Activated T-helper 9 cell treated with anti-CD3 and anti-CD28 coated beads, Interleukin-2, amount 50 U/mL, for 16 hours (primary cell): ENCODE measurements around the gene WIZ.
"Not testable (repeated sequence)": the region's sequence is repeated elsewhere in the genome, so short reads cannot be mapped to it uniquely, and the experiment has no call there.

Source experiments
- DNase-seq: peaks from one replicate; pipeline ENCODE4 v3.0.0-alpha.2; 2020; ENCODE audit warnings: low read depth

Gene WIZ, protein sequence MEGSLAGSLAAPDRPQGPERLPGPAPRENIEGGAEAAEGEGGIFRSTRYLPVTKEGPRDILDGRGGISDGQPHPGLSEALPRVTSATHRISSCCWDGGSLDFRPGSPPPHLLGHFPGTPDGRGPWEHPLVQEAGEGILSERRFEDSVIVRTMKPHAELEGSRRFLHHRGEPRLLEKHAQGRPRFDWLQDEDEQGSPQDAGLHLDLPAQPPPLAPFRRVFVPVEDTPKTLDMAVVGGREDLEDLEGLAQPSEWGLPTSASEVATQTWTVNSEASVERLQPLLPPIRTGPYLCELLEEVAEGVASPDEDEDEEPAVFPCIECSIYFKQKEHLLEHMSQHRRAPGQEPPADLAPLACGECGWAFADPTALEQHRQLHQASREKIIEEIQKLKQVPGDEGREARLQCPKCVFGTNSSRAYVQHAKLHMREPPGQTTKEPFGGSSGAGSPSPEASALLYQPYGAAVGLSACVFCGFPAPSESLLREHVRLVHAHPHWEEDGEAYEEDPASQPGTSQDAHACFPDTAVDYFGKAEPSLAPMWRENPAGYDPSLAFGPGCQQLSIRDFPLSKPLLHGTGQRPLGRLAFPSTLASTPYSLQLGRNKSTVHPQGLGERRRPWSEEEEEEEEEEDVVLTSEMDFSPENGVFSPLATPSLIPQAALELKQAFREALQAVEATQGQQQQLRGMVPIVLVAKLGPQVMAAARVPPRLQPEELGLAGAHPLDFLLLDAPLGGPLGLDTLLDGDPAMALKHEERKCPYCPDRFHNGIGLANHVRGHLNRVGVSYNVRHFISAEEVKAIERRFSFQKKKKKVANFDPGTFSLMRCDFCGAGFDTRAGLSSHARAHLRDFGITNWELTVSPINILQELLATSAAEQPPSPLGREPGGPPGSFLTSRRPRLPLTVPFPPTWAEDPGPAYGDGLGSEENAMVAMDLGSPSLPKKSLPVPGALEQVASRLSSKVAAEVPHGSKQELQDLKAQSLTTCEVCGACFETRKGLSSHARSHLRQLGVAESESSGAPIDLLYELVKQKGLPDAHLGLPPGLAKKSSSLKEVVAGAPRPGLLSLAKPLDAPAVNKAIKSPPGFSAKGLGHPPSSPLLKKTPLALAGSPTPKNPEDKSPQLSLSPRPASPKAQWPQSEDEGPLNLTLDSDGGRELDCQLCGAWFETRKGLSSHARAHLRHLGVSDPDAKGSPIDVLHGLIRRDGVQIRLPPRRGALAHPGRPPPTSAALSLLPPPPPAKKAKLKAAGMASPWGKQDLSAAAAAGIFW (N-terminal part only)

GRCh38 chr19:15449620-15450527 lies at the start of gene WIZ:
WIZ (minus strand) TSS chr19:15449956; CDS start chr19:15448307, 1,649 bp downstream.
- peak; percentile 75 for DNase-seq

- DNase-seq = no peak
These were observed 49.2 kb upstream of the WIZ start for GRCh38 chr19:15498910-15499309.

DNA sequence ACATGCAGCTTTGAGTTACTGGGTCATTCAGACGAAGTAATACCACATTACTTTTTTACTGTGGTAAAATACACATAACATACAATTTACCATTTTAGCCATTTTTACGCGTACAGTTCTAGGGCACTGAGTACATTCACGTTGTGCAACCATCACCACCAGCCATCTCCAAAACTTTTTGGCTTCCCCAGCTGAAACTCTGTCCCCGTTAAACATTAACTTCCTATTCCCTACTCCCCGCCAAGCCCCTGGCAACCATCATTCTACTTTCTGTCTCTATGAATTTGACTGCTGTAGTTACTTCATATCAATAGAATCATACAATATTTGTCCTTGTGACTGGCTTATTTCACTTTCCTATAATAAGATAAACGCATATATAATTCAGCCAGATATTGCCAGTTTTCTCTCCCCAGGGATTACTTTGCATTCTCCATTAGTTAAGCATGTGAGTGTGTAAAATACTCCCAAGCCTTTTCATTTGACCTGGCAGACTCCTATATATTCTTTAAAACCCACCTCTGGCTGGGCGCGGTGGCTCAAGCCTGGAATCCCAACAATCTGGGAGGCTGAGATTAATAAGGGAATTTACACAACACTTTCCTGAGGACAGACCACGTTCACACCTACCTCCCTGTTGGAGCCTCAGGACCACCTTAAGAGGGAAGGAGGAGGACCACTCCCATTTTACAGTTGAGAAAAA lies 48.6 kb upstream of the WIZ start:
- no peak for DNase-seq

DNA sequence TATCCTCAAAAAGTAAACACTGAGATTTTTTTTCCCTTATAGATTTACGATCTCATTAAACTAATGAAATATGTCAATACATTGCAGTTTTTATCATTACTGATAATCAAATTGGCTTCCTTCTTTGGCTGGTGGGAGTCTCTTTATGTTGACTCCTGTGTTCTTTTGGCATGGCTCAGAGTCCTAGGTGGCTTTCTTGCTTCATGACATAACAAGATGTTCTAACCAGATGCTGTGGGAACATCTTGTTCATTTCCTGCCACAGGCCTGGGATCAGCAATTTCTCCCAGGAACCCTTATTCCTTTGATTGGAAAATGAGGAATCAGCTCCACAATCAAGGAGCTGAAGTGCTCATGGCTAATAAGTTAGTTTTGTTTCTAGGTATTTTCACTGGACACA lies 45.4 kb upstream of the WIZ start:
- no peak for DNase-seq

- no peak for DNase-seq
These were observed 38.9 kb upstream of the WIZ start for GRCh38 chr19:15488489-15489226.

DNA sequence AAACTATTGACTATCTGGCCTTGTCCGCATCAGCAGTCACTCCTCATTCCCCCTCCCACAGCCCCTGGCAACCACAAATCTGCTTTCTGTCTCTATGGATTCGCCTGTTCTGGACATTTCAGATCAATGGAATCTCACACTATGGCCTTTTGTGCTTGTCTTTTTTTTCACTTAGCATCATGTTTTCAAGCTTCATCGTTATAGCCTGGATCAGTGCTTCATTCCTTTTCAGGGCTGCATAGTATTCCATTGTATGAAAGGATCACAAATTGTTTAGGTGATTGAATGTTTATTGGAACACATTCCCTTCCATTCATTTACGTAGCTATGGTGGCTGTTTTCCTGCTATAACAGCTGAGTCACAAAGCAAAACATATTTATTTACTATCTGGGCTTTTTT lies 37.3 kb upstream of the WIZ start:
- no peak for DNase-seq

DNA sequence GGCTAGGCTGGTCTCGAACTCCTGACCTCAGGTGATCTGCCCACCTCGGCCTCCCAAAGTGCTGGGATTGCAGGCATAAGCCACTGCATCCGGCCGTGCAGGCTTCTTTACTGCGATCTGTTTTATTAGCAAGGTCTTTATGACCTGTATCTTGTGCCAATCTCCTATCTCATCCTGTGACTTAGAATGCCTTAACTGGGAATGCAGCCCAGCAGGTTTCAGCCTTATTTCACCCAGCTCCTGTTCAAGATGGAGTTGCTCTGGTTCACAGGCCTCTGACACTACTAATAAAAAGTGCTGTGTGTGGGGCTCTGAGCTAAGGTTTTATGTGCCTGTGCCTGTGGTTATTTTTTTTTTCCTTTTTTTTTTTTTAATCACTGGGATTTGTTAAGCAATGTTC lies 36.0 kb upstream of the WIZ start:
- DNase-seq = not testable (repeated sequence)

DNA sequence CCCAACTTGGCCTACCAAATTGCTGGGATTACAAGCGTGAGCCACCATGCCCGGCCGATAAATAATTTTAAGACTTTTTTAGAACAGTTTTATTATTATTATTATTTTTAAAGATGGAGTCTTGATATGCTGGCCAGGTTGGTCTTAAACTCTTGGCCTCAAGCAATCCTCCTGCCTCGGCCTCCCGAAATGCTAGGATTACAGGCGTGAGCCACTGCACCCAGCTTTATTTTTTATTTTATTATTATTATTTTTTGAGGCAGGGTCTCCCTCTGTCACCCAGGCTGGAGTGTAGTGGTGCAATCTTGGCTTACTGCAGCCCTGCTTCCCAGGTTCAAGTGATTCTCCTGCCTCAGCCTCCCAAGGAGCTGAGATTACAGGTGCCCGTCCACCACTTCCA lies 31.2 kb upstream of the WIZ start:
- DNase-seq = not testable (repeated sequence)

GRCh38 chr19:15479391-15480345 lies 29.9 kb upstream of the WIZ start, which contains the start of gene PGLYRP2:
PGLYRP2 (minus strand) TSS chr19:15479501; CDS start chr19:15479371, 130 bp downstream.
- no peak for DNase-seq

DNA sequence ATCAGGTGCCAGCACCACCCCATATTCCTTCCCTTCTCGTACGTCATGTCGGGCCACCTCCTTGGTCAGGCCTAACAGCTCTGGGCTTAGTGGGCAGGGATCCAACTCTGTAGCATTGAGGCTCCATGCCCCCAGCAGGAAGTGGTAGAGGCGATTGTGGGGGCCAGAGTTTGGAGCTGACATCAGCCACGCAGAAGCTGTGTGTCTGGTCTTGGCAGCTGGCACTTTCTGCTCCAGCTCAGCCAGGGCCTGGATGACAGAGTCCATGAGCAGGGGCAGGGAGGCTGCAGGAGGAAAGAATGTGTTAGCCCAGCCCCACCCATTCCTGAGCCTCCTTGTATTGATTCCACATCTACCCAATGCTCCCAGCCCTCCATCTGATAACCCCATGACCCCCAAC lies 26.6 kb upstream of the WIZ start:
- DNase-seq = no peak

GRCh38 chr19:15475611-15476010 lies 25.9 kb upstream of the WIZ start:
- DNase-seq = no peak

DNA sequence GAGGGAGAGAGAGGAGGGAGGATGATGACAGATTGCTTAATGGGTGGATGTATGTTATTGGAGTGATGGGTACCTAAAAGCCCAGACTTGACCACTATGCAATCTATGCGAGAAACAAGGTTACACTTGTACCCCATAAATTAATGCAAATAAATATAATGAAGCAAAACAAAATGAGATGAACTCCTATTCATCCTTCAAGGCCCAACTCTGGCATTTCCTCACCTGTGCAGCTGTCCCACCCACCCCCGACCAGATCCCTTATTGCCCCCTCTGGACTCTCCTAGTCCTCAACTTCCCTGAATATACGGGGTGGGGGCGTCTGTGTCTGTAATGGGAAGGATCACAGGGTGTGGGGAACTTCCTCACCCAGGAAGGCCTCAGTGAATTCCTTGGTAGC lies 25.4 kb upstream of the WIZ start:
- no peak for DNase-seq

DNA sequence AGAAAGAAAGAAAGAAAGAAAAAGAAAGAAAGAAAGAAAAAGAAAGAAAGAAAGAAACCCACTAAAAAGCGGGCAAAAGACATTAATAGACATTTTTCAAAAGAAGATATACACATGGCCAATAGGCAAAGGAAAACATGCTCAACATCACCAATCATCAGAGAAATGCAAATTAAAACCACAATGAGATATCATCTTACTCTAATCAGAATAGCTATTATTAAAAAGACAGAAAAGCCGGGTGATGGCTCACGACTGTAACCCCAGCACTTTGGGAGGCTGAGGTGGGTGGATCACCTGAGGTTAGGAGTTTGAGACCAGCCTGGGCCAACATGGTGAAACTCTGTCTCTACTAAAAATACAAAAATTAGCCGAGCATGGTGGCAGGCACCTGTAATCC lies 24.1 kb upstream of the WIZ start:
- not testable (repeated sequence) for DNase-seq

GRCh38 chr19:15471639-15472101 lies 21.9 kb upstream of the WIZ start:
- no peak for DNase-seq

DNA sequence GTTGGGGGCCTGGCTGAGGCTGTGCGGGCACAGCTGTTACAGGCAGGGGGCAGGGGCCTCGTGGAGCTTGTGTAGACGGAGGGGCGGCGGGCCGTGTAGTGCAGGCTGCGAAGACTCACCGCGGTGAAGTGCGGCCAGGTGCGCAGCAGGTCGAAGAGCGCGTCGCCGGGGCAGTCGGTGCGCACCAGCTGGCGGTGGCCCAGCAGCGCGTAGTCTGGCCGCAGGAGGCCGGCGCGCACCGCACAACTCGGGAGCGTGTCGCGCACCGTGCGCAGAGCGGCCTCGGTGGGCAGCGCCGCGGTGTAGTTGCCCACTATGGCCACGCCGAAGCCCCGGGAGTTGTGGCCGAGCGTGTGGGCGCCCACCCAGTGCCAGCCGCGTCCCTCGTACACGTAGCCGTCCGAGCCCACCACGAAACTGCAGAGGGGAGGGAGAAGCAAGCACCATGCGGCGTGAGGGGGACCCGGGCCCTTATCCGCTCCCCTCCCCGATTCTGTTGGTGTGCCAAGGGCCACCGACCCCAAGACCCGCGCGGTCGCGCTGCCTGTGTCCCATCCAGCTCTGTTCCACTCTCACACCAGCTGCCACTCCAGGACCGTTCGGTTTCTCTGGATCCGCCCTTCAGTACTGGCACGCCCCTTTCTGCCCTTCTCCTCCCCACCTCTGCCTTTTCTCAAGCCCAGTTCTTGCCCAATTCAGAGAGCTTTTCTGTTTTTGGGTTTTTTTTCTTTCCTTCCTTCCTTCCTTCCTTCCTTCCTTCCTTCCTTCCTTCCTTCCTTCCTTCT lies 19.9 kb upstream of the WIZ start:
- no peak for DNase-seq

DNA sequence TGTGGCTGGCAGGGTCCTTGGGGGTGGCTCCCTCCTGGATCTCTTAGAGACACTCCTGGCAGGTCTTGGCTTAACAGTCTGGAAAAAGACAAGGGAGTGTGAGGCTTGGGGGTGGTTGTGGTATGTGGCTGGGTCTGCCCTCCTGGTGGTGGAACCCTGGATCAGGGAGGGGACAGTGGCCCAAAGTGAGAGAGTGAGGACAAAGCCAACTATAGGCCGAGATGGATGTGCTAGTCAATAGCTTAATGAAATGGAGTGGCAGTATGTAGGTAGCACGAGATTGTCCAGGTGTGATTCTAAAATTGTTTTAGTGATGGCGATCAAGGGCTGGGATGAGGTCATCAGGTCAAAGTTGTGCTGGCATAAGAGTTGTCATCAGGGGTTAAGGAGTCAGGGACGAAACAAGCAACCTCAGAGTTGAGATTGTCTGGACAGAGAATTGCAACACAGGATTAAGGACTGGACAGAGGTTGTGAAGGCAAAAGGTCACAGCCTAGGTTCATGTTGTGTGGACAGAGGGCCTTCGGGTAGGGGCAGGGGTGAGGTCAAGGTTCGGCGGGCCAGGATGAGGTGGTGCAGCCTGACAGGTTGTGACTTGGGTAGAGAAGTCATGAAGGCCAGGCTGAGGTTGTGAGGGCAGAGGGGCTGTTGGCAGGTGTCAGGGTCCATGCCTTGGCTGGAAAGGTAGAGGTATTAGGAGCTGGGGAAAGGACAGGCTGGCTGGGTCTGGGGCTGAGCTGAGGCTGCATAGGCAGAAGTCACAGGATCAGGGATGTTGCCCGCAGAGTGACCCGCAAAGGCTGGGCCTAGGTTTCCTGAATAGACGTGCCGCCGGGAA lies 19.1 kb upstream of the WIZ start:
- DNase-seq = no peak

DNA sequence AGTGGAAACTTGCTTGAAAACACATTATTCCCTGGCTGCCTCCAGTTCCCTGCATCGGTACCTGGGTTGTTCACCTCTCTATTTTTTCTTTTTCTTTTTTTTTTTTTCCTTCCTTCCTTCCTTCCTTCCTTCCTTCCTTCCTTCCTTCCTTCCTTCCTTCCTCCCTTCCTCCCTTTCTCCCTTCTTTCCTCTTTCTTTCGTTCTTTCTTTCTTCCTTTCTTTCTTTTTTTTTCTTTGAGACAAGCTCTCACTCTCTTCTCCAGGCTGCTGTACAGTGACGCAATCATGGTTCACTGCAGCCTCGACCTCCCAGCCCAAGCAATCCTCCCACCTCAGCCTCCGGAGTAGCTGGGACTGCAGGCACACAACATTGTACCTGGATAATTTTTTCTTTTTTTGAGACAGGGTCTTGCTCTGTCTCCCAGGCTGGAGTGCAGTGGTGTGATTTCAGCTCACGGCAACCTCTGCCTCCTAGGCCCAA lies 18.0 kb upstream of the WIZ start:
- no peak for DNase-seq
